ENCODE results near the gene HLCS. TPM values are rescaled to one million over a fixed set of nuclear protein-coding genes. Genes with fewer than 3 reads are reported as not detected.

Gene HLCS
- total RNA-seq, 1 experiment from 2014 or later: 12.7 TPM

- Histone ChIP-seq H2BK5ac (ENCODE audit: insufficient read length, low read length) (no peak overlapping the region), H4K91ac (ENCODE audit: insufficient read length, low read depth, low read length) (no peak overlapping the region), H3K27me3 (ENCODE audit: insufficient read depth, low read length) (no peaks in the 10 kb centered on the region; the same call in 1 of the 2 replicates), H3K14ac (ENCODE audit: insufficient read depth, low read length) (no peak overlapping the region), H3K79me1 (ENCODE audit: insufficient read depth, low read depth, low read length, poor library complexity, severe bottlenecking) (no peaks in the 10 kb centered on the region), H2BK12ac (ENCODE audit: insufficient read length, low read depth, low read length) (no peak overlapping the region), H4K8ac (replicated peaks; ENCODE audit: insufficient read length, low read depth, low read length) (no peak overlapping the region), H4K5ac (ENCODE audit: insufficient read length, low read depth, low read length) (no peak overlapping the region), H3K27ac (ENCODE audit: insufficient read length, low read depth, low read length) (no peak overlapping the region), H4K20me1 (ENCODE audit: control insufficient read depth, insufficient read depth, insufficient read length) (no peaks in the 10 kb centered on the region), H3T11ph (ENCODE audit: low read length) (no peak overlapping the region), H3K4ac (ENCODE audit: low read depth, low read length) (no peak overlapping the region), H3K79me2 (ENCODE audit: insufficient read depth, low read length) (0 out of 2 replicates have a peak, but pooled peaks cover 1% of the 10 kb centered on the region), H3K9ac (ENCODE audit: extremely low read depth, insufficient read length, low read length) (no peak overlapping the region), H2BK120ac (ENCODE audit: low read depth, low read length, poor library complexity, severe bottlenecking) (no peak overlapping the region), H2AFZ (ENCODE audit: low read length) (no peak overlapping the region), H3K18ac (ENCODE audit: insufficient read length, low read depth, low read length) (no peak overlapping the region), H3K9me3 (ENCODE audit: control insufficient read depth, low read depth, low read length) (no peaks in the 10 kb centered on the region), H2BK20ac (ENCODE audit: low read depth, low read length, poor library complexity, severe bottlenecking) (no peak overlapping the region), H3K56ac (ENCODE audit: insufficient read length, low read depth, low read length) (no peak overlapping the region), H3K4me1 (ENCODE audit: insufficient read depth, low read length) (peaks cover 4% of the 10 kb centered on the region), H3K23ac (ENCODE audit: insufficient read length, low read depth, low read length) (no peak overlapping the region), H2BK15ac (ENCODE audit: low read depth, low read length) (no peak overlapping the region), H3K4me2 (ENCODE audit: insufficient read depth, insufficient read length, low read length) (no peak overlapping the region), H2AK5ac (ENCODE audit: insufficient read length, low read length) (no peak overlapping the region), H3K23me2 (ENCODE audit: insufficient read length, low read depth, low read length, poor library complexity, severe bottlenecking) (no peaks in the 10 kb centered on the region)
- no peak for DNase-seq
- H3K36me3 Mint-ChIP-seq (ENCODE audit: insufficient read depth in 1 of 3, low read depth in 3 of 3): 0 out of 7 replicates have a peak, but pooled peaks cover 0 to 3% (median 0%) of the 10 kb centered on the region in 3 experiments
- no peak for TF ChIP-seq CTCF (conservative IDR thresholded peaks at IDR 0.05)
- WGBS (ENCODE audit: extremely low coverage, insufficient read length, low lambda C conversion rate): no CpG with 5 or more reads among the region's 6 CpGs
- no peak overlapping the region for H3K4me3 Mint-ChIP-seq
- H3K4me1 Mint-ChIP-seq: peaks cover 22% of the 10 kb centered on the region in 2 experiments
- no peaks in the 10 kb centered on the region for H3K27me3 Mint-ChIP-seq (ENCODE audit: low read depth)
- no peaks in the 10 kb centered on the region for H3K9me3 Mint-ChIP-seq
- no peak overlapping the region for H3K27ac Mint-ChIP-seq
Measured at GRCh38 chr21:36945496-36946138, 20.9 kb downstream of the HLCS start.

Data from H9 (cell line).